B cell (primary cell): ENCODE measurements around the gene HSD3B2. TPM values are rescaled to one million over a fixed set of nuclear protein-coding genes. Genes with fewer than 3 reads are reported as not detected.

Experiments used
- ATAC-seq: fragments of 200-7000 bp; cut with Tn5 transposase; one replicate; pipeline ENCODE4 v1.10.0; 2021; ENCODE audit warnings: low read depth, mild to moderate bottlenecking, moderate number of reproducible peaks, moderate library complexity
- CTCF ChIA-PET: fragments of 350-600 bp; sonication (Branson Sonifier 250); formaldehyde crosslinking; loops from one replicate; lab custom pipeline; 2021; ENCODE audit warnings: antibody characterized with exemption, inconsistent platforms; lab: Charles Lee
- POLR2A ChIA-PET: fragments of 350-600 bp; sonication (Branson Sonifier 250); formaldehyde crosslinking; loops from one replicate; lab custom pipeline; 2021; ENCODE audit warnings: antibody characterized with exemption; lab: Charles Lee
- DNase-seq: peaks from one replicate; pipeline ENCODE4 v3.0.0; 2013
- H2AFZ ChIP-seq: 2 replicates; pipeline ENCODE4 v1.6.1; 2012; ENCODE audit warnings: mild to moderate bottlenecking, low read depth, low read length; ENCODE audit not compliant: insufficient read depth, poor library complexity, severe bottlenecking
- H3K27ac ChIP-seq, 2 donors: 1 replicate in 1 of 2; 2 replicates in 1 of 2; pipeline ENCODE4 v1.5.1; 2012 to 2013; ENCODE audit warnings: low read length in 2 of 2, mild to moderate bottlenecking in 2 of 2, moderate library complexity in 1 of 2
- H3K27me3 ChIP-seq, 4 experiments: fragments of 200-600 bp in 1 of 4; sonication (generic) in 1 of 4; replicated peaks in 1 of 4; 1 replicate in 2 of 4; 2 replicates in 2 of 4; pipeline versions ENCODE4 v1.6.1 to v1.7.0; 2013 to 2016; ENCODE audit warnings: low read length in 3 of 4, mild to moderate bottlenecking in 2 of 4, mixed read lengths in 1 of 4, moderate library complexity in 1 of 4; ENCODE audit not compliant: insufficient read depth in 4 of 4, control insufficient read depth in 3 of 4; ENCODE audit errors: control extremely low read depth in 1 of 4
- H3K36me3 ChIP-seq, 2 experiments: replicated peaks in 1 of 2; 1 replicate in 1 of 2; 2 replicates in 1 of 2; pipeline versions ENCODE4 v1.6.1 to v1.7.1; 2013; ENCODE audit warnings: low read length in 1 of 2; ENCODE audit not compliant: insufficient read depth in 2 of 2, control insufficient read depth in 1 of 2; ENCODE audit errors: control extremely low read depth in 1 of 2, extremely low read depth in 1 of 2
- H3K4me1 ChIP-seq, 2 donors: fragments of 200-600 bp in 1 of 2; sonication (generic) in 1 of 2; 1 replicate in 1 of 2; 2 replicates in 1 of 2; pipeline versions ENCODE4 v1.5.1 to v1.6.1; 2013 to 2017; ENCODE audit warnings: low read length in 2 of 2; ENCODE audit not compliant: control insufficient read depth in 2 of 2, insufficient read depth in 2 of 2
- H3K4me2 ChIP-seq: replicated peaks from 2 replicates; pipeline ENCODE3; 2012; ENCODE audit warnings: mild to moderate bottlenecking, low read depth, low read length; ENCODE audit not compliant: poor library complexity, severe bottlenecking
- H3K4me3 ChIP-seq, 5 experiments: fragments of 200-600 bp in 1 of 5; sonication (generic) in 1 of 5; 1 replicate in 3 of 5; 2 replicates in 2 of 5; pipeline versions ENCODE4 v1.5.1 to v1.7.0; 2011 to 2016; ENCODE audit warnings: low read length in 4 of 5, mild to moderate bottlenecking in 4 of 5, low read depth in 2 of 5, control low read depth in 1 of 5, moderate library complexity in 1 of 5; ENCODE audit not compliant: insufficient read depth in 1 of 5; ENCODE audit errors: control extremely low read depth in 1 of 5, extremely low read depth in 1 of 5
- H3K79me2 ChIP-seq: fragments of 200-600 bp; sonication (generic); one replicate; pipeline ENCODE4 v1.6.0; 2016; ENCODE audit warnings: low read length; ENCODE audit not compliant: control insufficient read depth, insufficient read depth
- H3K9ac ChIP-seq: fragments of 200-600 bp; sonication (generic); 2 replicates; pipeline ENCODE4 v1.6.1; 2017; ENCODE audit warnings: mild to moderate bottlenecking, low read length, moderate library complexity
- H3K9me3 ChIP-seq, 3 donors: one replicate each; pipeline versions ENCODE4 v1.6.1 to v1.7.1; 2013; ENCODE audit warnings: low read length in 2 of 3; ENCODE audit not compliant: control insufficient read depth in 2 of 3, insufficient read depth in 1 of 3; ENCODE audit errors: control extremely low read depth in 1 of 3
- H4K20me1 ChIP-seq: 2 replicates; pipeline ENCODE4 v1.6.0; 2012; ENCODE audit warnings: mild to moderate bottlenecking, low read length; ENCODE audit not compliant: insufficient read depth, control insufficient read depth, poor library complexity, severe bottlenecking
- H3K27ac Mint-ChIP-seq: one replicate; pipeline ENCODE4 v1.8.0; 2021; ENCODE audit warnings: mixed read lengths
- H3K27me3 Mint-ChIP-seq: one replicate; pipeline ENCODE4 v1.8.0; 2021; ENCODE audit warnings: mixed read lengths
- H3K4me1 Mint-ChIP-seq: one replicate; pipeline ENCODE4 v1.8.0; 2021; ENCODE audit warnings: mixed read lengths
- H3K4me3 Mint-ChIP-seq: one replicate; pipeline ENCODE4 v1.8.0; 2021; ENCODE audit warnings: mixed read lengths
- H3K9me3 Mint-ChIP-seq: one replicate; pipeline ENCODE4 v1.8.0; 2022; ENCODE audit warnings: mixed read lengths; ENCODE audit not compliant: insufficient read depth
- EZH2 ChIP-seq: IDR thresholded peaks from 2 replicates; pipeline ENCODE4 v1.6.1; 2012; ENCODE audit warnings: borderline replicate concordance, low read depth, mild to moderate bottlenecking, moderate library complexity, low read length; ENCODE audit not compliant: insufficient read depth, poor library complexity, severe bottlenecking
- WGBS: methylation state at CpG from one replicate; pipeline ENCODE4 v1.1.5; 2013; ENCODE audit warnings: missing lambda C conversion rate; ENCODE audit not compliant: insufficient coverage; 5-methylcytosine and 5-hydroxymethylcytosine counted together
- intact Hi-C: fragments of 100-400 bp; cut with micrococcal nuclease; formaldehyde crosslinking; loops from one replicate; pipeline ENCODE4 v1.10.0; 2022
- polyA plus RNA-seq: library from polyadenylated mRNA; depleted of rRNA; stranded (reverse); fragments of >200 nt; gene quantifications from 2 replicates; pipeline ENCODE4 v1.2.3, GENCODE V29; 2012
- total RNA-seq, 2 donors: library from RNA; stranded (reverse); fragments of 120-200 nt in 1 of 2; gene quantifications; 1 replicate in 1 of 2; 2 replicates in 1 of 2; pipeline versions ENCODE4 v1.2.3 to v1.2.4, GENCODE V29; 2013 to 2022
- TF ChIP-seq, protein P1 (sequence below): fragments of 200-600 bp; IDR thresholded peaks from one replicate; pipeline ENCODE4 v1.8.0; 2022; ENCODE audit warnings: antibody characterized with exemption, mild to moderate bottlenecking

The HSD3B2 gene
- total and polyA plus RNA-seq, 2 donors (not counting 1 experiment from before 2014, with no cell fraction given) = not detected

GRCh38 chr1:119380983-119381662 is 33.8 kb upstream of the HSD3B2 start:
- no peak overlapping the region for H3K9ac ChIP-seq
- Mint-ChIP-seq H3K27ac (no peak overlapping the region), H3K9me3 (peaks cover 2% of the 10 kb centered on the region), H3K4me1 (no peaks in the 10 kb centered on the region), H3K27me3 (peaks cover 10% of the 10 kb centered on the region), H3K4me3 (no peak overlapping the region)
- no peaks in the 10 kb centered on the region for H3K79me2 ChIP-seq
- H3K27me3 ChIP-seq = peaks cover 0 to 4% (median 0%) of the 10 kb centered on the region in 4 experiments
- H3K36me3 ChIP-seq = no peaks in the 10 kb centered on the region
- no peaks in the 10 kb centered on the region for H3K9me3 ChIP-seq
- H3K4me3 ChIP-seq = no peak overlapping the region
- no peaks in the 10 kb centered on the region for H3K4me1 ChIP-seq
- ATAC-seq = no peak
- no peak overlapping the region for H3K4me2 ChIP-seq
- H4K20me1 ChIP-seq = no peaks in the 10 kb centered on the region
- no peak for TF ChIP-seq EZH2
- H2AFZ ChIP-seq = no peak overlapping the region
- ChIA-PET POLR2A (no interaction called here), CTCF (no interaction called here)
- intact Hi-C loops = no loop called here
- no peak overlapping the region for H3K27ac ChIP-seq
- DNase-seq = no peak
- 100% methylated on average over 3 of the region's 5 CpGs for WGBS

DNA sequence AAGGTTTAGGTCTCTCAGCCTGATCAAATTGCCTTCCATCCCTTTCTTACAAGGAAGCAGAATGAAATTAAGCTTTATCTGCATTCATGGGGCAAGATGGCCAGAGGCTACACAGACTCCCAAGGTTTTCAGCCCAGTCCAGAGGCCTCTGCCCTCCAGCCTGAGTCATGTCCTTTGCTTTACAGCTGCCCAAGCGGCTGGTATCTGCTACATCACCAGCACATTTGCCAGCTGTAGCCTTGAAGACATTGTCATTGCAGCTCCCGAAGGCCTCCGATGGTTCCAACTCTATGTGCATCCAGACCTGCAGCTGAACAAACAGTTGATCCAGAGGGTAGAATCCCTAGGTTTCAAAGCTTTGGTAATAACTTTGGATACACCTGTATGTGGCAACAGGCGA is 30.4 kb upstream of the HSD3B2 start:
- Histone ChIP-seq H3K9ac (no peak overlapping the region), H3K79me2 (no peaks in the 10 kb centered on the region), H3K4me3 (no peak overlapping the region), H3K4me1 (no peaks in the 10 kb centered on the region), H2AFZ (no peak overlapping the region), H3K4me2 (no peak overlapping the region), H3K36me3 (no peaks in the 10 kb centered on the region), H3K27me3 (peaks cover 0 to 1% (median 0%) of the 10 kb centered on the region in 4 experiments), H4K20me1 (no peaks in the 10 kb centered on the region), H3K9me3 (no peaks in the 10 kb centered on the region), H3K27ac (no peak overlapping the region)
- no peak for TF ChIP-seq EZH2
- TF ChIP-seq, protein P1, sequence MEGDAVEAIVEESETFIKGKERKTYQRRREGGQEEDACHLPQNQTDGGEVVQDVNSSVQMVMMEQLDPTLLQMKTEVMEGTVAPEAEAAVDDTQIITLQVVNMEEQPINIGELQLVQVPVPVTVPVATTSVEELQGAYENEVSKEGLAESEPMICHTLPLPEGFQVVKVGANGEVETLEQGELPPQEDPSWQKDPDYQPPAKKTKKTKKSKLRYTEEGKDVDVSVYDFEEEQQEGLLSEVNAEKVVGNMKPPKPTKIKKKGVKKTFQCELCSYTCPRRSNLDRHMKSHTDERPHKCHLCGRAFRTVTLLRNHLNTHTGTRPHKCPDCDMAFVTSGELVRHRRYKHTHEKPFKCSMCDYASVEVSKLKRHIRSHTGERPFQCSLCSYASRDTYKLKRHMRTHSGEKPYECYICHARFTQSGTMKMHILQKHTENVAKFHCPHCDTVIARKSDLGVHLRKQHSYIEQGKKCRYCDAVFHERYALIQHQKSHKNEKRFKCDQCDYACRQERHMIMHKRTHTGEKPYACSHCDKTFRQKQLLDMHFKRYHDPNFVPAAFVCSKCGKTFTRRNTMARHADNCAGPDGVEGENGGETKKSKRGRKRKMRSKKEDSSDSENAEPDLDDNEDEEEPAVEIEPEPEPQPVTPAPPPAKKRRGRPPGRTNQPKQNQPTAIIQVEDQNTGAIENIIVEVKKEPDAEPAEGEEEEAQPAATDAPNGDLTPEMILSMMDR = no peak
- no peak overlapping the region for H3K27ac Mint-ChIP-seq
- intact Hi-C loops = no loop called here
- no peaks in the 10 kb centered on the region for H3K9me3 Mint-ChIP-seq
- ChIA-PET CTCF (no interaction called here), POLR2A (no interaction called here)
- peaks cover 13% of the 10 kb centered on the region for H3K27me3 Mint-ChIP-seq
- no peaks in the 10 kb centered on the region for H3K4me1 Mint-ChIP-seq
- no peak overlapping the region for H3K4me3 Mint-ChIP-seq
- WGBS = 100% methylated on average over 4 of the region's 4 CpGs
- ATAC-seq = no peak
- no peak for DNase-seq
